Measurements from ENCODE around the gene STPG3.

The STPG3 gene

GRCh38 chr9:137275203-137275587, 24.1 kb downstream of the STPG3 start:
- no peak overlapping the region for H3K4me3 ChIP-seq (ENCODE audit: low read depth, low read length)
- no peak for DNase-seq (ENCODE audit: low read depth)

DNA sequence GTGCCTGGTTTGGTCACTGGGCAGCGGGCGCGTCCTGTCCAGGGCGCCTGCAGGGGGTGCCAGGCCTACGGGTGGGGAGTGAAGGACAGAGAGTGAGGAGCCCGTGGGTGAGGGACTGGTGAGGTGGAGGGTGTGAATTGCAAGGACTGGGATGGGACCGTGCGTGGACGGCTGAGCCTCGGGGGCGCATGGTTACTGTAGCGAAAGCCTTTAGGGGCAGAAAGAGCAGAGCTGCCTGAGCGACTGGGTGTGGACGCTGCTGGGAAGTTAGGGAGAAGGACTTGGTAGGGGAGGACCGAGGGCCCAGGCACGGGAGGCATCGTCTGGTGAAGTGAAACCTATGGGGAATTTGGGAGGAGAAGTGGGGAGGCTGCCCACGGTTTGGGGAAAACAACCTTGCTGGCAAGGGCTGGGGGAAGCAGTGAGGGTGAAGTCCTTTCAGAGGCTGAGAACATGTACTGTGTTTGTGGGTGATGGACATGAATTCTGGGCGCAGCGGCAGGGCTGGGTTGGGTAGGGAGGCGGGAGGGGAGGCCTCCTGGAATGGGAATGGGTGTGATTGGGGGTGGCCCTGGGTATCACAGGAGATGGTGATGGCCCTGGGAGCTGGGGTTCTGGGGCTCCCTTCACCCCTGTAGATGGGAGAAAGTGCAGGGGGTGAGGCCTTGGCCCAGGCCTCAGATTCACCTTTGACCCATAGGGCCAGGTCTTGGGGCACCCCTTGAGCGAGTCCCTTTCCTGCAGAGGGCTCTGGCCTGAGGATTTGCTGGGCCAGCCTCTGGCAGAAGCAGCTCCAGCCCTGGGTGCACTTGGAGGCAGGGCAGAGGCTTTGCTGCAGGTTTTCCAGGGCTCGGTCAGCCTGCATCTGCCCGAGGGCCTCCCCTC, 24.7 kb downstream of the STPG3 start:
- no peak overlapping the region for H3K4me3 ChIP-seq (ENCODE audit: low read depth, low read length)
- no peak for DNase-seq (ENCODE audit: low read depth)

DNA sequence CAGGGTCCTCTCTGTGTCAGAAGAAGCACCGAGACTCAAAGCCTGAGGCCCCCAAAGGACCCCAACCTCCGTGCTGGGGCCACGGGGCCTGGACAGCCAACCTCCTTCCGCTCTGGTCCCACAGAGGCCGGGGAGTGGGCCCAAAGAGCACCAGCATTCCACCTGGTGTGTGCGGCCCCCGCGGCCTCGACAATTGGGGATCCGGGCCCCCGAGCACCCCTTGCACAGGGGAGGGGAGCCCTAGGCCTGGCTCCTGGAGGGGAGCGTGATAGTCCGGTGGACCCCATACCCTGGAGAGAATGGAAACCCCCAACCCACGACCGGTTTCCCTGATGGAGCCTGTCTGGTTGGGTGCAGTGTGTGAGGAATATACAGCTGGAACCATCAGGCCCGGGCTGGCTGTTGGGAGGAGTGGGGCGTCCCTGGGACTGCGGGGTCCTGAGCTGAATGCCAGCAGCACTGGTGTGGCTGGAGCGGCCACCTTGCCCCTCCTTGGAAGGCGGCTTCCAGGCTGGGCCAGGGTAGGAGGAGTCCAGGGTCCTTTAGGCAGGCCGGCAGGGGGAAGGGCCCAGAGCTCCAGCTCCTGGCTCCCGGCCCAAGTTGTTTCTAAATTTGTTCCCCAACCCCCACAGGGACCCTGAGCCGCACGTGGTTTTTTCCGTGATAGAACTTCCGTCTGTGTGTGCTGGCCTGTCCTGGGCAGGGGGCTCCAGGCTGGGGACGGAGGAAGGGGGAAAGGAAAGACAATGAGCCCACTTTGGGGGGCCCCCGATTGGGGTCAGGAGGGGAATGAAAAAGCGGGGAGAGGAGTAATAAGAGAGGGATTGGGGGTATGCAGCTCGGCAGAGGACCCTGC, 25.6 kb downstream of the STPG3 start:
- peak overlapping the region; percentile 46 for H3K4me3 ChIP-seq (ENCODE audit: low read depth, low read length)
- DNase-seq (ENCODE audit: low read depth), result no peak

GRCh38 chr9:137277329-137278041, 26.4 kb downstream of the STPG3 start, which contains the start of gene TOR4A:
Gene TOR4A (plus strand): TSS chr9:137277726. CDS start chr9:137278690, 964 bp downstream.
- H3K4me3 ChIP-seq (ENCODE audit: low read depth, low read length), result peak within 1 kb of the TSS; percentile 46
- DNase-seq (ENCODE audit: low read depth), result no peak

- DNase-seq (ENCODE audit: low read depth), result no peak
- peak overlapping the region; percentile 46 for H3K4me3 ChIP-seq (ENCODE audit: low read depth, low read length)
These were observed 27.1 kb downstream of the STPG3 start for GRCh38 chr9:137278061-137278701.

GRCh38 chr9:137278721-137279711, 27.9 kb downstream of the STPG3 start:
- DNase-seq (ENCODE audit: low read depth), result no peak
- peak overlapping the region; percentile 46 for H3K4me3 ChIP-seq (ENCODE audit: low read depth, low read length)

GRCh38 chr9:137279741-137280473, 28.8 kb downstream of the STPG3 start:
- no peak overlapping the region for H3K4me3 ChIP-seq (ENCODE audit: low read depth, low read length)
- DNase-seq (ENCODE audit: low read depth), result no peak

DNA sequence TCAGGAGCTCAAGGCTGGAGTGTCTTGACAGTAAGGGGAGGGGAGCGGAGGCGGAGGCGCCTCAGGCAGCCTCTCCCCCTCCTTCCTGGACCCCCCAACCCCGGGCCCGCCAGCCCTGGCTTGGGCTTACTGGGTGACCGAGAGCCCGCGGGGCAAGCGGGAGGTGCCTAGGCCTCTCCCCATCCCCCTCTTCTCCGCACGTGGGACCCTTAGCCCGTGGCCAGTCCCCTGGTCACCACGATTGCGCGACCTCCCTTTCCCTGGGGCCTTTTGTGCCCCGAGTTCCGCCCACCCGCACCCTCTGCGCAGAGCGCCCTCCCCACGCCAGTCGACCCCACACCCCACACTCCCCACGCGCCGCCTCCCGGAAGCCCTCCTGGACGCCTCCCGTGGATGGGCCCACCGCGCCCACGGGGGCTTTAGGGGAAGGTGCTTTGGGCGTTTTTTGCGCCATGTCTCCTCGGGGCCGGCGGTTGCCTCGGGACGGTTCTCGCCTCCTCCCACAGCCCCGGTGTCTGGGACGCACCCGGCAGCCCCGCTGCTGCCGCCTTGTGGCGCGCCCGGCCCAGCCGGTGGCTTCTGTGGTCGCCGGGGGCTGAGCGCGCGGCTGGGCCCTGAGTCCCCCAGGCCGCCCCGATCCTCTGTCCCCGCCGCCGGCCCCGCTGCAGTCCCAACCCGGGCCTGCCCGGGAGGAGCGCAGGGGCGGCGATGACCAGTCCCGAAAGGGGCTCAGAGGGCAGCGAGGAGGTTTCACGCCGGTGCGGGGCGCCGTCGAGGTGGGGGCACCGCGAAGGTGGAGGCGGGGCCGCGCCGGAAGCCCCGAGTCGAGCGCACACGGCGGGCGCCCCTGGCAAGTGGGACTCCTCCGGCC, 29.6 kb downstream of the STPG3 start:
- no peak for DNase-seq (ENCODE audit: low read depth)
- H3K4me3 ChIP-seq (ENCODE audit: low read depth, low read length), result peak overlapping the region; percentile 13

GRCh38 chr9:137281345-137282116, 30.4 kb downstream of the STPG3 start:
- H3K4me3 ChIP-seq (ENCODE audit: low read depth, low read length), result no peak overlapping the region
- DNase-seq (ENCODE audit: low read depth), result no peak

DNA sequence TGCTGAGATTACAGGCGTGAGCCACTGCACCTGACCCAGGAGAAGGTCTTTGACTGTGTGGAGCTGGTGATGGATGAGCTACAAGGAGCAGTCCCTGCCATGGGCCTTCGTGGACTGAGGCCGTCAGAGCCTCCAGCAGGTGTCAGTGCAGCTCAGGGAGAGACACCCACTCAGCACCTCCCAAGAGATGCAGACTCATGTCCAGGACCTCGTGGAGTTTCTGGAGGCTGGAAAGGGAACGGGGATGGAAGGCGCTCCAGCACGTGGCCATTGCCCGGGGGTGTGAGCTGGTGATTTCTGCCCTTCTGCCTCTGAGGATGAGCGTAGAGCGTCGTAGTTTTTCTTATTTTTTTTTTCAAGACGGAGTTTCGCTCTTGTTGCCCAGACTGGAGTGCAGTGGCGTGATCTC, 35.9 kb downstream of the STPG3 start:
- no peak overlapping the region for H3K4me3 ChIP-seq (ENCODE audit: low read depth, low read length)
- no peak for DNase-seq (ENCODE audit: low read depth)

- DNase-seq (ENCODE audit: low read depth), result no peak
- H3K4me3 ChIP-seq (ENCODE audit: low read depth, low read length), result no peak overlapping the region
These were observed 42.0 kb downstream of the STPG3 start for GRCh38 chr9:137293094-137293481.

DNA sequence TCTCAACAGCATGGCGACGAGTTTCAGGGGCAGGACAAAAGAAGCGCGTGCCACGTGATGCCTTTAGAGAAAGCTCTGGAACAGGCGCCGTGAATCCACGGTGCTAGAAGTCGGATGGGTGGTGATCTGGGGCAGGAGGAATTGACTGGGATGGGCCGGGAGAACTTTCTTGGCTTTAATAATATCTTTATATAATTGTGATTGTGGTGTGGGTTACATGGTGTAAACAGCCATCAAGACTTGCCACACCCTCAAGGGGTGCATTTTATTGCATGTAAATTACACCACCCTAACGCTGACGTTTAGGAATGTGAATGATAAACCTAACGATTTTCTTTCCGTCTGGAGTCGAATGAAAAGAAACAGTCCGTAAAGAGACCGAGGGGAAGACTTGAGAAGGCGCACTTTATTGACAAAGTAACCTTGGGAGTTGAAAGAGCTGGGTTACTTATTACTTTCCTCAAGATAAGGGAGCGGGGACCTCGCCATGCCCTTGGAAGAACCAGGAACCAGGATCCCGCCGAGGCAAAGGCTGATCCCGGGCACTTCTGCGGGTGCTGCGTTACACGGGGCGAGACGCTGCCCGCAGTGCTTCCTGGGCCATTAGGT, 42.5 kb downstream of the STPG3 start:
- H3K4me3 ChIP-seq (ENCODE audit: low read depth, low read length), result no peak overlapping the region
- no peak for DNase-seq (ENCODE audit: low read depth)

- no peak overlapping the region for H3K4me3 ChIP-seq (ENCODE audit: low read depth, low read length)
- no peak for DNase-seq (ENCODE audit: low read depth)
These were observed 43.1 kb downstream of the STPG3 start for GRCh38 chr9:137294091-137294680.

- DNase-seq (ENCODE audit: low read depth), result no peak
- H3K4me3 ChIP-seq (ENCODE audit: low read depth, low read length), result no peak overlapping the region
These were observed 43.7 kb downstream of the STPG3 start for GRCh38 chr9:137294681-137295237.

DNA sequence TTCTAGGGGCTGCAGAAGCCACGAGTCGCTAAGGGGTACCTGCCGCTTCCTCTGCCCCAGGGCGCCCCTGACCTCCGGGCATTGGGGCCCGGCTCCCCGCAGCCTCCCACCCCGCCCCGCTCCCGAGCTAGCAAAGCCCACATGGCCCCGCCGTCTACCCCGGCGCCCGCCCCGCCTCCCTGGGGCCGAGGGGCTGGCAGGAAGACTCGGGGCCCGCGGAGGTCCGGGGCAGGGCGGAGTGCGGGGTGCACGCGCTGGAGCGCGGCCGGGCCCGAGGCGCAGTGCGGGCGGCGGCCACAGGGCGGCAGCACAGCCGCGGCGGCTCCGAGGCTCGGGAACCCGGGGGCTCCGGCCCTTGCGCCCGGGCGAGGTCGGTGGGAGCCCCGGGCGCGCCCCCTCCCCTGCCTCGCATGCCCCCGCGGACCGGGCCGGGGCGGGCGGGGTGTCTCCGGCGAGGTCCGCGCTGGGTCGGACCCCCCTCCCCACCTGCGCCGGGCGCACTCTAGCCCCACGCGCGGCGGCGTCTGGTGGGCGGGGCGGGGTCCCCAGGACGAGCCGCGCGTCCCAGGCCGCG, 44.2 kb downstream of the STPG3 start:
- no peak for DNase-seq (ENCODE audit: low read depth)
- no peak overlapping the region for H3K4me3 ChIP-seq (ENCODE audit: low read depth, low read length)
